Ecto neural progenitor cell (in vitro differentiated cells): ENCODE measurements around the gene PARP1.
A peak's percentile ranks its signal among the peaks of the same experiment; 100 is the strongest.
"Not testable (repeated sequence)": the region's sequence is repeated elsewhere in the genome, so short reads cannot be mapped to it uniquely, and the experiment has no call there.

Experiments
- DNase-seq: peaks from one replicate; pipeline ENCODE4 v3.0.0-alpha.2; 2018; ENCODE audit warnings: low spot score

Gene PARP1

DNA sequence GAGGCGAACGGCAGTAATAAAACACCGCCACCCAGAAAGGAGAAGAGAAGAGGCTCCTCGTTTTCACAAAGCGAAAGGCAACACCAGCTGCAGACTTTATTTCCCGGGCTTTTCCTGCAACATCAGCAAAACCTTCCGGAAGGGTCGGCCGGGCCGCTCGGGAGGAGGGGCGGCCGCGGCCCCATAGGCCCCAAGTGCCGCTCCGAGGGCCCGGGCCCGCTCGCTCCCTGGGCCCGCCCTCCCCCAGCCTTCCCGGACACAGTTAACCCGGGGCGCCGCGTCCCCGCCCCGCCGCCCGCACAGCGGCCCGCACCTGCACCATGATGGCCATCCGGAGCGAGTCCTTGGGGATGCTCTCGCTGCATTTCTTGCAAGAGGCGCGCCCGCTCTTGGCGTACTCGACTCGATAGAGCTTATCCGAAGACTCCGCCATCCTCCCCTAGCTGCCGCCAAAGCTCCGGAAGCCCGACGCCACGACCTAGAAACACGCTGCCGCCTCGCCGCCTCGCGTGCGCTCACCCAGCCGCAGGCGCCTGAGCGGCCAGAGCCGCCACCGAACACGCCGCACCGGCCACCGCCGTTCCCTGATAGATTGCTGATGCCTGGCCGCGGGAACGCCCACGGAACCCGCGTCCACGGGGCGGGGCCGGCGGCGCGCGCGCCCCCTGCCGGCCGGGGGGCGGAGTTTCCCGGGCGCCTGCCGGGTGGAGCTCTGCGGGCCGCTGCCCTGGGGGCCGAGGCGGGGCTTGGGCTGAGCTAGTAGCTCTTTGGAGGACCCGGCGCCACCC is at the start of gene PARP1:
Gene PARP1, minus strand, starts transcription at position 597 of the 788 bp plus-strand sequence. Its CDS starts 164 bp downstream, at position 433.
- peak; percentile 92 for DNase-seq

DNA sequence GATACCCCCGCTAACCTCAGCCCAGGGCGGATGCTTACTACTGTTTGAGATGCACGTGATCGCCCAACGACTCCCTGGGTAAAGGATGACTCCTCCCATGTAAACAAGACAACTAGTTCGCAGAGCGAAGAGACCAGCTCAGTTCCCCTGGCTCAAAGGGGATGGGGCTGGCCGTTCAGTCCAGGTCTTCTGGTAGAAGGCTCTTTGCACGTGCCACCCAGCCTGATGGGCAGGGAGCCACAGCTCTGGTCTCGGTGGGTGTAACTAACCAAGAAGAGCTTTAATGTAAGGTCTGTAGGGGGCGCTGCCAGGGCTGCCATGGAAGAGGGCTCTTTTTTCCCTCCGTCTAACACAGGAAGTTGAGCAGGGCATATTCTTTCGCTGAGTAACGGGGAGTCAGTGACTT is 49.4 kb upstream of the PARP1 start:
- DNase-seq = no peak

DNA sequence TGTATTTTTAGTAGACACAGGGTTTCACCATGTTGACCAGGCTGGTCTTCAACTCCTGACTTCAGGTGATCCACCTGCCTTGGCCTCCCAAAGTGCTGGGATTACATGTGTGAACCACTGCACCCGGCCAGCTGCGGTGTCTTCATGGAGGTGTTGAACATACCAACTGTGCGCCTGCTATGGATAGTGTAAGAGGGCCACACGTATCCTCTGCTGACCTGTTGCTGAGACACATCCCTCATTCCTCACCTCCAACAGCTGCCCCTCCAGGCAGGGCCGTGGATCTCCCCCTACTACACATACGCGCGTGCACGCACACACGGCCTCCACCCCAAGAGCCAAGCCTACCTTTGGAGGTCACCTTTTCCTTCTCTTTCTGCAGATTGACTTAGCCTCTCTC is 48.0 kb upstream of the PARP1 start:
- DNase-seq = no peak

DNA sequence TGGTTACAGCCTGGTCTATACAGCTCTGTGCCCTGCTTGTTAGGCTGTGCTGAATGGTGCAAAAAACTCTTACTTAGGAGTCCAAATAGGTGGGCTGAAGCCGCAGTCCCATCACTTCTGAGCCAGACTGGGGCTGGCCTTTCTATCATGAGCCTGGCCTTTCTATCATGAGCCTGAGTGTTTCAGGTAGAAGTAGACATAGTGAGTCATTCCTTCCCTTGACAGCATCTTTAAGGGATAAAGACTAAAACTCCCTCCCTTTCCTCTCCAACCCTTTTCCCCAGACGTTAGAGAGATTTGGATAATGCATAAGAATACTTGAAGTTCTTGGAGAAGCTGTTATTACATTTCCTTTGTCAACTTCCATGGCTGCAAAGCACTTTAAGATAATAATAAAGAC is 46.5 kb upstream of the PARP1 start:
- DNase-seq = no peak

DNA sequence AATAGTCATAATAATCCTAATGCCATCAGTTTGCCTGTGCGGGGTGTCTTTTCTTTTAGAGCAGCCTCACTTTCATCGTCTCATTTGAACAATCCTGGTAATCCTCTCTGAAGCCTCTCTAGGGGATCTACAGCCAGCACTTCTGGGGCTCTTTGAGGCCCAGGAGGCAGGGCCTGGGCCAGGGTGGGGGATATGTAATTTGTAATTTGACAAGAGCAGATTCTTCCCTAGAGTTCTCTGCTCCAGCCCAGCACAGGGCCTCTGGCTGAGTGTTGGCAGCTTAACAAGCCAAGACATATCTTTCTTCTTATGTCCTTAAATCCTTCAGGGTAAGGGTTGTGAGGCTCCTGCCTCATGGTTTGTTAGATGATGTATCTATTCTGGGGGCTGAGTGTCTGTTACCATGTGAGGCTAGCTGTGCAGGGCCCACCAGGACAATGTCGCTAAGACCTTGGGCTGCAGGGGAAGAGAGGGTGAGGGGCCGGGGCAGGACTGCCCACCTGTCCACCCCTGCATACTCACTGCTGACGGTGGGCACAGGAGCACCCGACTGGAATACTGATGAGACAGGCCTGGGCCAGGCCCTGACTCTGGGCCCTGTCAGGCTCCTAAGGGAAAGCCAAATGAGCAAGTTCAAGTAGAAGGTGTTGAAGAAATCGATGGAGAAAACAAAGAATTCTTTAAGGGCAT is 45.3 kb upstream of the PARP1 start:
- DNase-seq = no peak

DNA sequence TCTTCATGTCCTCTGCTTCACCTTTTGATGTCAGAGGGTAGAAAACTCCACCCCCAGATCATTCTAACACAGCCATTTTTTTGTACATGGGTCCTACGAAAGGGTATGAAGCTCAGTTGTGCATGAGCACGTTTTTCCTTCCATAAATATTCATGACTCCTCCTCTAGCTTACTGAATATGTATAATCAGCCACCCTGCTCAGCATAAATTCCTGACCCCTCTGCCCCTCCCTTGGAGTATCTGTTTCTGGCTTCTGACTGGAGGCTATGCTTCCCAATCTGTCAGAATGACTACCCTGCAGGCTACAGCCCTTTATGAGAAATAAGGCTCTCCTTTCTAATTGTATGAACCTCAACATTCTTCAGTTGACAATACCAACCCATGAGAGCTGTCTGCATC is 42.8 kb upstream of the PARP1 start:
- DNase-seq = no peak

DNA sequence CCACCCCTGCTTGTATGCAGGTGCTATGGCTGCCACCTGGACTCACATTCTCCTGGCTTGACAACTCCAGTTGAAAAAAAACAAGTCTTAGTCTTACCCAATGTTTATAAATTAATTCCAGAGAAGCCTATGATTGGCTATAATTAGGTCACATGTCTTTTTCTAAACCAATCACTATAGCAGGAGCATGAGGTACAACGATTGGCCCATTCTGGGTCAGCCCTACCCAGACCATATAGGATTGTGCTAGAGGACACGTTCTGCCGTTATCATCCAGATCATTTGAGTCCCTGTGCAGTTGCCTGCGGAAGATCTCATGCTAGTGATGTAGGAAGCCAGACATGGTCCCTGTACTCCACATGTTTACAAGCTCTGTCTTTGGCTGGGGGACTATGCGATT is 41.9 kb upstream of the PARP1 start:
- no peak for DNase-seq

DNA sequence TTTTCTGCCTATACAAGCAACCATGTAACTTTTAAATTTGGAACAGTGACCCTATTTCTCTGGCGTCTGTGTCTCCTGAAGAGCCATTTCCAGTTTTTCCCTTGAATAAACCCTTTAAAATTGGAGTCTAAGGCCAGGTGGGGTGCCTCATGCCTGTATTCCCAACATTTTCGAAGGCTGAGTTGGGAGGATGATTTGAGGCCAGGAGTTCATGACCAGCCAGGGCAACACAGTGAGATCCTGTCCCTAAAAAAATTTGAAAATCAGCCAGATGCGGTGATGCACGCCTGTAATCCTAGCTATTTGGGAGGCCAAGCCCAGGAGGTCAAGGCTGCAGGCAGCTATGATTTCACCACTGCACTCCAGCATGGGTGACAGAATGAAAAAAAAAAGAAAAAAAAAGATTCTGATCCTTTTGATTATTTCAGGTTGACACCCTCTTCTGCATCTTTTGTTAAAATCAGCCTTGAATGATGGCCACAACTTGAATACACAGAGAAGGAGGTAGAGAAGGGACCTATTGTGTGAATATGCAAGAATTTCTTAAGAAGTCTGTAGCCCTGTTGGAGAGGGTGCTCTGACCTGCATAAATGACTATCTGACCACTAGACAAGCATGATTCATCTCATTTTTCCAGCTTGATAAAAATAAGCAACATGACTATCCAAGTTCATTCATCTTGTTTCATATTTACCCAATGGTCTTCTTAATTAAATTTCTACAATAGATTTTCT is 40.2 kb upstream of the PARP1 start:
- DNase-seq = no peak

DNA sequence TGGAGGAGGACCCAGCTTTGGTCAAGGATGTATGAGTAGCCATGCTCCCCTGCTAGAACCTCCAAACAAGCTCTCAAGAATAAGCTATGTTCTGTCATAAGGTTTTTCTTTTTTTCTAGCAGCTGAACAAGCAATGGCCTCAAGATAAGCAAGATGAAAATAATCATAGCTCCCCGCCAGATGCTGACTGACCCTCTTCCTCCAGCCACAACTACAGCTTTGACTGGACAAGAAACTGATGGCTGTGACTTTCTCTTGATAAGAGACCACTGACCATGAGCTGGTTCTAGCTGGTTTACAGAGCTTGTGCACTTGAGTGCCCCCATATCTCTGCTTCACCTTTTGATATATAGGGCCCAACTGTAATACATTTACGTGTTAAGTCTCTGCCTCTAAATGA is 38.2 kb upstream of the PARP1 start:
- no peak for DNase-seq

DNA sequence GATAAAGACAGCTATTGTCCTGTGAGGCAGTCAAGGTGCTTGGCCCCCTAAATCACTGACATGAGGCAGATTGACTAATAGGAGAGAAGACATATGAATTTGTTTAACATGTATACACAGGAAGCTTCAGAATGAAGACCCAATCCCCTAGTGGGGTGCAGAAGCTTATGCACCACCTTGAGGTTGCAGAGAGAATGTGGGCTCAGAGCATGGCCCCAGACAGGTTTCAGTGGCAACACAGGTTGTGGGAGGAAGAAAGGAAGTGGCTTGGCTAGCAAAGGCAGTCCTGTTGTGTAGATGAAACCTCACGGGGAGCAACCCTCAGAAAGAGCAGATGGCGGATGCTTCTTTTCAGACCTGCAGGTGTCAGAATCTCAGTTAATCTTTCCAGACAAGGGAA is 37.0 kb upstream of the PARP1 start:
- DNase-seq = no peak

DNA sequence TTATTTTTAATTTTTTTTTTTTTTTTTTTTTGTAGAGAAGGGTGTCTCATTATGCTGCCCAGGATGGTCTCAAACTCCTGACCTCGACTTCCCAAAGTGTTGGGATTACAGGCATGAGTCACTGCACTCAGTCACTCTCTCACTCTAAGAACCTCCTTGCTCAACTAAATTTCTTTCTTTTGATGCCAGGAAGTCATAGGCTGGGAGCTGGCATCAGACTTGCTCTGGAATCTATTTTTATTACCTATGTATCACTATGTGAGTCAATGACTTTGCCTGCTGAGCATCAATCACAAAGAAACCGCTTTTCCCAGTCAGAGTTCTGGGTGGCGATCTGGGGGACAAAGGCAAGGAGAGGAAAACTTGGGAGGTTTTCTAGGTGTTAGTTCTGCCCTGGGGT is 35.5 kb upstream of the PARP1 start:
- DNase-seq = no peak

DNA sequence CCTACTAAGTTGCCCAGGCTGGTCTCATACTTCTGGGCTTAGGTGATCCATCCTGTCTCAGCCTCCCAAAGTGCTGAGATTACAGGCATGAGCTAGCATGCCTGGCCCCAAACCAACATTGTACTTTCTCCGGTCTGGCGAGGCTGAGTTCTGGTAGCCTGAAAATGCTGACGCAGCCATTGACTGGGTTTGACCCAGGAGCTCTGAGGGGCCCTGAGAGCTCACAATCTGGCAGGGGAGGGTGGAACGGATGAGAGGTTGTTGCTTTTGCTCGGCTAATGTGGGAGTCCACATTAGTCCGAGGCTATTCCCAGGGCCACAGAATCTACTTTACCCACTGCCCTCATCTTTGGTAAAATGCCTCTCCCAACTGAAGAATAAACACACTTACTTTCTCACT is 35.1 kb upstream of the PARP1 start:
- no peak for DNase-seq

DNA sequence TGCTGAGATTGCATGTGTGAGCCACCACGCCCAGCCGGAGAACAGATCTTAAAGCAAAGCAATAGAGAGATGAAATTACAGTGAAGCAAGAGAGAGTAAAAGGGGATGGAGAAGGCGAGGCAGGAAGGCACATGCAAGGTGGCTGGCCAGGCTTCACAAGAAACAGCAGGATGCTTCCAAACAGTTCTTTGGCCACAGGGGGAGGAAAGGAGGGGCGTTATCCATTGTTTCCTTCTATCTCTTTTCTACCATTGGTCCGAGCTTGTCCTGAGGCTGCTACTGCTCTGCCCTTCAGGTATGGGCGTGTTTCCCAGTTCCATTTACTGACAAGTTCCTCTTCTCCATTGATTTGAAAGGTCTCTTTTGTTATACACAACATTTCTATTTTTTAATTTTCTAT is 33.7 kb upstream of the PARP1 start:
- no peak for DNase-seq

DNA sequence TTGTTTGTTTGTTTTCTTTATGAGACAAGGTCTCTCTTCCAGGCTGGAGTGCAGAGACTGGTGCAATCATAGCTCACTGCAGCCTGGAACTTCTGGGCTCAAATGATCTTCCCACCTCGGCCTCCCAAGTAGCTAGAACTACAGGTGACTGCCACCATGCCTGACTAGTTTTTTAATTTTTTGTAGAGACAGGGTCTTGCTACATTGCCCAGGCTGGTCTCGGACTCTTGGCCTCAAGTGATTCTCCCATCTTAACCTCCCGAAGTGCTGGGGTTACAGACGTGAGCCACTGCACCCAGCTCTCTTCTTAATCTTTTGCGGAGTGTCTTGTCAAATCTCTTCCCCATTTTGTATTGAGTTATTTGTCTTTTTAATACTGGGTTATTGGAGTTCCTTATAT is 32.6 kb upstream of the PARP1 start:
- no peak for DNase-seq

DNA sequence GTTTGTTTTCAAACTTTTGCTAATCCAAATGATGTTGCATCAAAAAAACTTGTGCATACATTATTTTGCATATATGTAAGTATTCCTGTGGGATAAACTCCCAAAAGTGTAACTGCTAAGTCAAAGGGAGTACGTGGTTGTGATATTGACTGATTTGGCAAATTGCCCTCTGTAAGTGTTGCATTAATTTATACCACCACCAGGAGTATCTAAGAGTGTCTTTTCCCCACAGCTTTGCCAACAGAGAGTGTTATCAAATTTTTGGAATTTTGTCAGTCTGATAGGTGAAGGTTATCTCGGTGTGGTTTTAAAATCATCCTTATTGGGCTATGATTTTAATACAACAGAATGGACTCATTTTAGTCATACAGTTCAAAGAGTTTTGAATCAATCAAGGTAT is 30.1 kb upstream of the PARP1 start:
- no peak for DNase-seq

DNA sequence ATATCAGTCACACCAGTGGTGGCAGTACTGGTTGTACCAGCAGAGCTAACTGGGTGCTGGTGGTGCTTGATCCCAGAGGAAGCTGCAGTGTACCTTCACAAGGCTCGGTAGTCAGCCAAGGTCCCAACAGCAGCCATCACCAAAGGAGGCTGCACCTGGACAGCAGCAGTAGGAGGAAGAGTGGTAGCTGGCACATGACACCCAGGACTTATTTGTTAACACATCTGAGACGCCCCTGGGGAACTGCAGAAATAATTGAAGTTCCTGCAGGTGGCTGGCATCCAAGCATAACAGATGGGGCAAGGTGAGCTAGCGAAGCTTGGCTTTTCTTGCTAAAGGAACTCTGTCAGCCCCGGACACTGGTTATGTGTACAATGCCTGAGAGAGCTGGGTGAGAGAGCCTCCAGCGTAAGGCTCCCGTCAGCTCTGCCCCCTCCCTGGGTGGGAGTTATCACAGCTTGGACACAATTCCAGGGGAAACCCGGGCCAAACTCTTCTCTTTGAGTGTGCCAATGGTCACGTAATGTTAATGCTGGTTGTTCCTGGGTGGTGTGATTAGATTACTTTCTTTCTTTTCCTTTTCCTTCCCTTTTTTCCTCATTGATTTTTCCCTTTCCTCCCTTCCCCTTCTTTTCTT is 29.1 kb upstream of the PARP1 start:
- DNase-seq = no peak

DNA sequence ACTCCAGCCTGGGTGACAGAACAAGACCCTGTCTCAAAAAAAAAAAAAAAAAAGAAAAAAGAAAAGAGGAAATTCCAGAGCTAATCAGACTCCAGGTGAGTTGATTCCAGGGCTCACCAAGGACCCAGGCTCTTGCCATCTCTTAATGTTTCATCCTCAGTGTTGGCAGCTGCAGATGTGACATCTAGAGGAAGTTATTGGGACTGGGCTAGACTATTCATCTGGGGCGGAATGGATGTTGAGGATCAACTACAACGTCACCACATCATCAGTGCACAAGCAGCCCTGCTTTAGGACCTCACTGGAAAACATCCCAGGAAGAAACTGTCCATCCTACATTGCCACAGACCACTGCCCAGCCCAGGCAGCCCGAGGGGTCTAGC is 28.6 kb upstream of the PARP1 start:
- no peak for DNase-seq

DNA sequence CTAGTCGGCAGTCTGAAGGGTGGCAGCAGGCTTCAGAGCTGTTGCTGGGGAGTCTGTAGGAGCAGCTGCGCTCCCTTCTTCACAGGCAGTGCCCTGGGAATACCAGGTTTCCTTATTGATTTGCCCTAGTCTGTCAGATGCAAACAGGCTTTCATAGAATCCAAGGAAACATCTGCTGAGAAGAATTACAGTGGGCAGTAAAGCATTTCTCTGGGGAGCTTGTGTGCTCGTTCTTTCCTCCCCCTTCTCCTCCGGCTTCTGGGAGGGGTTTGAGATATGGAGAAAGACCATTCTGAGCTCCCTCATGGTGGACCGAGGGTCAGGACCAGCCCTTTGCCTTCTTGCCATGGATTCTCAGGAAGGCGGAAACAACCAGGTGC is 25.4 kb upstream of the PARP1 start:
- DNase-seq = no peak

DNA sequence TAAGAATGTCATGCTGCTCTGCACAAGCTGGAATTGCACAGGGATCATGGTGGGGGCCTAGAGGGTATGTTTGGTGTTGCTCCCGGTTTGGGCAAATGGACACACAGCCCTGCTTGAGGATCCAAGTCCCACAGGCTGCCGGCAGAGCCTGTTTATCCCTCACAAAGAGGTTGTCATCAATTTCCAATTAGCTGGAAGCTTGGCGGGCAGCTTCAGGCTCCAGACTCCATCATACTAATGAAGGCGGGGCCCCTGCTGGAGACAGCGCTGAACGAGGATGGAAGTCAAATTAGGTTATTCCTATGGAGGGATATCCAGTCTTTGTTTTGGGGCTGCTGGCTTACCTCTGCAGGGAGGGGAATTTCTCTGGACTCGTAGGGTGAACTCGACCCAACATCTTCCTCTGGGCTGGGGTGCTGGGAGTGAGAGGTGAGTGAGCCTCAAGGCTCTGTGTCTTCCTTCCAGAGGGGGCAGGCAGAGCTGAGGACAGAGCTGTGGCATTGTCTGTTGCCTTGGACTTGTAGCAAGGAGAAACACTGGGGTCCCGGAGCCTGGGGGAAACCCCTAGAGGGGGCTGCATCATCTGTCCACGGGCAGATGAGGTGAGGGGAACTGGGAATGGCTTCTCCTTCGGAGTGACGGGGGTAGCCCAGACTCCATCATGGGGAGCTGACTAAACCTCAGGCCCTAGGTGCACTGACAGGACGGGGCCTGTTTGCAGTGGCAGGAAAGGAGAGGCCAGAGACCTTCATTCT is 24.9 kb upstream of the PARP1 start:
- peak; percentile 29 for DNase-seq

DNA sequence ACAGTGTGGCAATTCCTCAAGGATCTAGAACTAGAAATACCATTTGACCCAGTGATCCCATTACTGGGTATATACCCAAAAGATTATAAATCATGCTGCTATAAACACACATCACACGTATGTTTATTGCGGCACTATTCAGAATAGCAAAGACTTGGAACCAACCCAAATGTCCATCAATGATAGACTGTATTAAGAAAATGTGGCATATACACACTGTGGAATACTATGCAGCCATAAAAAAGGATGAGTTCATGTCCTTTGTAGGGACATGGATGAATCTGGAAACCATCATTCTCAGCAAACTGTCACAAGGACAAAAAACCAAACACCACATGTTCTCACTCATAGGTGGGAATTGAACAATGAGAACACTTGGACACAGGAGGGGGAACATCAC is 24.0 kb upstream of the PARP1 start:
- not testable (repeated sequence) for DNase-seq

DNA sequence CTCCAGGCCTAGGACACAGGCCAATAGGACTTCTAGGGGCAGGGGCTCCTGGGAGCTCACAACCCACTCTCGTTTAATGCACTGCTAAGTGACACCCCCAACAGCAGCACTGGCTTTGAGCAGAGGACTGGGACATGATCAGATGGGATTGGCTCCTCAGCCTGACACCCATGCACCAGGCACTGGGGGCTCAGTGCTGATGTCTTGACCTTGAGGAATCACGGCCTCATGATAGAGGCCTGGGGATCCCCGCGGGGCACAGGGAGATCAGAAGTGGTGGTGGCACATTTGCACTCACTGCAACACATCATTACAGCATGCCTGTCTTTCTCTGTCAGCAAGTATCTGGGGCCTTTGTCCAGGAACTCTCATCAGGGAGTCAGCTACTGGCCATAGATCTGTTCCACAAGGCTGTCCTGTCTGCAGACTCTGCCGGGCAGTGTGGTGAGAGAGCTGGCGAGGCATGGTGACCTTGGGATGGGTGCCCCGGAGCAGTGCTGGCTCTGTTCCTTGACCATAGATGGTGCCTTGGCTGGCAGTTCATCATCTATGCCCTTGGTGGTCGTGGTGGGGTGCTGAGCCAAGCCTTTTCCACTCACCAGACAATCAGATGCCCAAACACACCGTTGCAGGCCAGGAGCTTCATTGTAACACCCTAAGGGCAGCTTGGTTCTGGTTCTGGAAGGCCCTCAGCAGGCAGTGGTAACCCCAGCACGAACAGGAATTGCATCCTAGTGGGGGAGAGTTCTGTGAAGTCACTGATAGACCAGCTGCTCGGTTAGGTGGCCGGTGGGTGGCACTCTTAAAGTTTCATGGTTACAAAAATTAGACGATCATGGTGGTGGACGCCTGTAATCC is 22.2 kb upstream of the PARP1 start:
- DNase-seq = no peak
